Endometrial microvascular endothelial cells (primary cell): ENCODE data around the gene ACOX3. TPM values are rescaled to one million over a fixed set of nuclear protein-coding genes. Genes with fewer than 3 reads are reported as not detected.

ENCODE experiments used
- in situ Hi-C: cut with HindIII; loops from 2 replicates; pipeline ENCODE4 v1.10.0; 2017; ENCODE audit warnings: low sequenced_read_pairs, low pct_unique_long_range_greater_than_20kb; ENCODE audit errors: inconsistent ontology term
- total RNA-seq: library from RNA; depleted of rRNA; stranded (reverse); fragments of >200 nt; gene quantifications from one replicate; pipeline ENCODE4 v1.2.3, GENCODE V29; 2015; ENCODE audit errors: inconsistent ontology term

Gene ACOX3
- total RNA-seq, 1 donor from 2014 or later: 26.0 TPM

- in situ Hi-C loops: no loop called here
These were observed 106.6 kb downstream of the ACOX3 start for GRCh38 chr4:8333726-8334460.

DNA sequence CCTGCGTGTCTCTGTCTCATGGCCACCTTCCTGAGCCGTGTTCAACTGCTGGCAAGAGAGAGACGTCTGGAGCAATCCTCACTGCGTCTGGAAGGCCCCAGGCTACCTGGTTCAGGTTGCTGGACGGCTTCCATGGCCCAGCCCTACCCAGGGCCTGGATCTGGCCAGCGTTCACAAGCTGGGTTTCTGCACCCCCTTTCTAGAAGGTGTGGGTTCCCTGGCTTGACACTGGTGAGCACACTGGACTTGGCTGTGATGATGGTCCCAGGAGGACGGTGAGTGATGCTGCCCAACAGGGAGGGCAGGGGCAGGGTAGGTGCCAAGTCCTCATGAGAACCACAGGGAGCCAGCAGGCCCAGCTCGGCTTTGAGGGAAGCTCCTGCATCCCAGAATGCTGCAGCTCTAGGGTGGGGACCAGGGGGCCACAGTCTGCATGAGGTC, 107.6 kb downstream of the ACOX3 start:
- in situ Hi-C loops: no loop called here

DNA sequence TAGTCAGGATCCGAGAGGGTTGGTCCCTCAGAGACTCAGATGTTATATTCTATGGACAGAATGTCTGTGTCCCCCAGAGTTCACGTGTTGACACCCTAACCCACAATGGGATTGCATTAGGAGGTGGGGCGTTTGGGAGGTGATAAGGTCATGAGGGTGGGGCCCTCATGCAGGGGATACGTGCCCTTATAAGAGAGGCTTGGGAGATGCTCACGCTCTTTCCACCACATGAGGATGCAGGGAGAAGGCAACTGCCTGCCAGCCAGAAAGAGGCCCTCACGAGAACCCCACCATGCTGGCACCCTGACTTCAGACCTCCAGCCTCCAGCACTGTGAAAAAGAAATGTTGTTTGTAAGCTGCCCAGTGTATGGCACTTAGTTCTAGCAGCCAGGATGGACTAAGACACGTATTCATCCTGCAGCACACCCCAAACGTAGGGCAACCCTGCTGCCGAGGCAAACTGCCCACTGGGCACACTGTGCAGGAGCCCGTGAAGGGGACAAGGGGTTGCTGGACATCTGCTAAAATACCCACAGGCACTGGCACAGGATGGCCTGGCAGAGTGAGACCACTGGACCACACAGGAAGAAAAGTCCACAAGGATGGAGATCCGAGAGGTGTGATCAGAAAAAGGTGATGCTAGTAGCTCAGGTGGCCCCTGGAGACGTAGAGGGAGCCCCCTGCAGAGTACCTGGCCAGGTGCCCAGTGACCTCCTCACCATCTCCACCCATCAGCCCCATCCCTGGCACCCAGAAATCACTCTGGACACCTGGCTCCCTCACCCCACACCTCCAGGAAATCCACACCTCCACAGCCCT, 108.3 kb downstream of the ACOX3 start:
- in situ Hi-C loops: no loop called here

DNA sequence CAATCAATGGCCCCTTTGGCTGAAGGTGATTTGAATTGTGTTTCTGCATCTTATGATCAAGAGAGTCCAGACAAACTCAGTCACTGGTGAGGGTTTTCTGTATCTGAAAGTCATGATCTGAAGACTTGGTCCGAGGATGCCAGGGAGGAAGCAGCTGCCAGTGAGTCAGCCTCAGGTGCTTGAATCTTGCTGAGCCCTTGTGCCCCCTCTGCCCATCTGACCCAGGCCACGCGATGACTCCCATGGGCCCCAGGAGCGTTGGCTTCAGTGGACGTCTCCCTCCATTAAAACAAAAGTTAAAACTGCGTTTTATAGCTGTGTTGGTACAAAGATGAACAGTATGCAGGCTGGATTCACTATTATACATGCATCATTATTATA, 109.0 kb downstream of the ACOX3 start:
- in situ Hi-C loops: no loop called here

- in situ Hi-C loops: no loop called here
These were observed 109.5 kb downstream of the ACOX3 start for GRCh38 chr4:8330821-8331574.

DNA sequence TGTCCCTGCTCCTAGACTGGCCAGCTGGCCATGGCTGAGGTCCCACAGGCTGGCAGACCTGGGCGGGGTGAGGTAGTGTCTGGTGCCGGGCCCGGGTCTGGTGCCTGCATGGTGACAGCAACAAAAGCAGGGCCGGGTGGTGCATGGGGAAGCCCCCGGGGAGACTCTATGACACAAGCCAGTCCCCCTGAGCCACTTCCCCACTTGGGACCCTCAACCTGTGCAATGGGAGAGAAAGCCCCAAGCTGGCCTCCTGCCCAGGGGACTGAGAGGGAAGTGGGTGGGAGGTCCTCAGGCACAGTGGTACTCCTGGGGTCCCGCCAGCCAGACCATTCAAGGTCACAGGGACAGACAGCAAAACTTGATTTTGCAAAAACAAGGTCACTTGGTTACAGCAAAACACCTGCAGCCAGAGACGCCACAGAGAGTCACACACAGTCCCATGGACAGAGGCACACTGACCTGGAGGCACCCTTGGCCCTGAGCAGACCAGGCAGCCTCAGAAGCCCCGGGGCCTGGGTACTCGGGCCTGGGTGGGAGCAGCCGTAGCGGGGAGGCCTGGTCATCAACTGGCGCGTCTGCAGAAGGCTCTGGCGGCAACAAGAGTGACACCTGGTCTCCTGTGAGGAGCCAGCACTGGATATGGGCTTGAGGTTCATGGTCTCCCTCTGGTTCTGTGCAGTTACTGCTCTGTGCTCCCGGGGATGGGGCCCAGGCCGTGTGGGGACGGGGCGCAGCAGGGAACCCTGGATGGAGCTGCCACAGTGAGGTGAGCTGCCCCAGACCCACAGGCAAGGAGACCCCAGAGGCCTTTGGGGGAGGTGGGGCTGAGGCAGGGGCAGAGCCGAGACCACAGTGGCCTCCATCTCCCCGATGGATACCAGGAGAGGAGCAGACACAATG, 110.4 kb downstream of the ACOX3 start:
- in situ Hi-C loops: no loop called here

GRCh38 chr4:8329560-8329858, 111.0 kb downstream of the ACOX3 start:
- in situ Hi-C loops: no loop called here

- in situ Hi-C loops: no loop called here
These were observed 111.5 kb downstream of the ACOX3 start for GRCh38 chr4:8328866-8329559.

DNA sequence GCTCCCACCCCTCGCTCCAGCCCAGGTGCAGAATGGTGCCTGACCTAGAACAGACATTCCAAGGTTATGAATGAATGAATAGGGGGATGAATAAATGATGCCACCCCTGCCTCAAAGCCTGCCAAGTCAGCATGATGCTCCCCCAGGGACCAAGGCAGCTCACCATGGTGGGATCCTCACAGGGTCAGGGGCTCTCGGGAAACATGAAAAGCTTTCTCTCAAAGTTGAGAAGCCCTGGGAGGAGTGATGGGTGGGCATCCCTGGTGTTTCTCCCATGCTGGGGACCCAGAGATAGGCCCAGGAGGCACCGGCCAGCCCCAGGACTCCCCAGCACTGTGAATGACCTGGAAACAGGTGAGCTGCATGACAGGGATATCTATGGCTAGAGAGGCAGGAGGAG, 112.1 kb downstream of the ACOX3 start:
- in situ Hi-C loops: no loop called here

DNA sequence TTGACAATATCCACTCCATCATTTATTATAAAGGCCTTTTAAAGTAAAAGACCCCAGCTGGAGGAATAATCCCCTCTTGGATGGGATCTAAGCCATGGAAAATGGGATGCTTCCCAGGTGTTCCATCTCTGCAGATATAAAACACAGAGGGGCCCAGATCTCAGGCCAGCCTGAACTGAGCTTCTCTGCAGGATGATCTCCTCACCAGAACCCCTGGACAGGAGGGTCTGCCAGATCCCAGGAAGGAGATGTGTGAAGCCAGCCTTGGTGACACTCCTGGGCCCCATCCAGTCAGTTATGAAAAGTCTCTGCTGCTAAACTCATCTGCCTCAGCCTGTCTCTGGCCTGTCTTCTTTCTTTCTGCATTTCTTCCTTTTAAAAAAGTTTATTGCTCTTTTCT, 114.3 kb downstream of the ACOX3 start:
- in situ Hi-C loops: no loop called here

DNA sequence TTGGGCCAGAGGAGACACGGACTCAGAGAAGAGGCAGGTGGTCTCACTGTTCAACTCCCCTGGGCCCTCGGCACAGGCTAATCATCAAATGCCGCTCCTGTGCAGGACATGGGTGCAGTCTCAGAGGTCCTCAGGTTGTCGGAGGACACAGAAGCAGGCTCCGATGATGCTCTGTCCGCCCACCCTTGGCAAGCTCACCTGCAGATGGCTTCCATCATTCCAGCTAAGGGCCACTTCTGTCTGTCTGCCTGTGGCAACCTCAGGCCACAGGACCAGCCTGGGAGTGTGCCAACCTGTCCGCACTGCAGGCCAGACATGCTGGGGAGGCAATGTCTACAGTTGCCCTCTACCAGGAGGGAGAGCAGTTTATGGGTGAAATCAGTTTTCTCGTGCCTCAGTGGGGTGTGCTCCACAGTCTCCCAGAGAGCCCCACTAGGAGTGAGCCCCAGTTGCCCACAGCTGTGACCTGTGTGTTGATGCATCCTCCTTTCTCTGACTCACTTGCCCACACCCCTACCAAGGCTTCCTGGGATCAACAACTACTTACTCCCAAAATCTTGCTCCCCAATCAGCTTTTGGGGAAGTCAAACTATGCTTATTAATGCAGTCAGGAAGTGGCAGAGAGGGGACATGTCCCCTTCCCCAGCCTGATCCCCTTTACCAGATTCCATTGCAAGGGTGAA, 115.1 kb downstream of the ACOX3 start:
- in situ Hi-C loops: no loop called here

DNA sequence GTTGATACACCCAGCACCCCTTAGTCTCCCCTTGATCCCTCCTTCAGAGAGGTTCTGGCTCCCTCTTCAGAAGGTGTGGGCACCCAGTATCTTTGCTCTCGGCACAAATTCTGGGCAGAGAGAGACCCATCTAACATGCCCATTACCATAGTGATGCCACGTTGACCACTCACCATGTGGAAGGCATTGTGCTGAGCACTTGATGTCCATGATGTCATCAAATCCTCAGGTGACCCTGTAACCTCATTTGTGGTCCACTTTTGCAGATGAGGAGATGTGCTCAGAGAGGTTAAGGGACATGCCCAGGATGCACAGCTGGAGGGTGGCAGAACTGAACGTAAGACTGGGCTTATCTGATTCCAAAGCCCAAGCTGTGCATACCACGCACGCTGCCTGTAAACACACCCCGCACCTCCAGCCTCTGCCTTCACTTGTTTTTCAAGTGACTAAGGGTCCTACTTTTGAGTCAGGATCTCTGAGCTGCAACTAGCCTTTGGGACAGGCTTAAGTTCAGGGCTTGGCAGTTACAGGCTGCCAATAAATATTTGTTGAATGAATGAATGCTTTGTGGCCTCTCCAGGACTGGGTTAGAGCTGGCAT, 115.8 kb downstream of the ACOX3 start:
- in situ Hi-C loops: no loop called here

- in situ Hi-C loops: no loop called here
These were observed 116.5 kb downstream of the ACOX3 start for GRCh38 chr4:8323947-8324555.

- in situ Hi-C loops: no loop called here
These were observed 117.5 kb downstream of the ACOX3 start for GRCh38 chr4:8322794-8323704.

DNA sequence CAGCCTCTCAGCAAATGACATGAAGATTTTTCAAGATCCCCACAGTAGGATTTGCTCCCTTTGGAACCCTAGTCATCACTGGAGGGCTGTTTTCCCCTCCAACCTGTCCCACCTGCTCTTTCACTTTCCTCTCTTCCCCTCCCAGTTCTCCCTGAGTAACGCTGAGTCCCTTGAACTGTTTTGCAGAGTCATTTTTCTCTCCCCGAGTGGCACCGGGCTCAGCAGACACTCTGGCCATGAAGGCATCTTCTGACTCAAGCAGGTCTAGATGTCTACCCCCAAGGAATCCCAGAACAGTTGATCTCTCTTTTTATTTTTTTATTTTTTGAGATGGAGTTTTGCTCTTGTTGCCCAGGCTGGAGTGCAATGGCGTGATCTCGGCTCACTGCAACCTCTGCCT, 118.8 kb downstream of the ACOX3 start:
- in situ Hi-C loops: no loop called here

DNA sequence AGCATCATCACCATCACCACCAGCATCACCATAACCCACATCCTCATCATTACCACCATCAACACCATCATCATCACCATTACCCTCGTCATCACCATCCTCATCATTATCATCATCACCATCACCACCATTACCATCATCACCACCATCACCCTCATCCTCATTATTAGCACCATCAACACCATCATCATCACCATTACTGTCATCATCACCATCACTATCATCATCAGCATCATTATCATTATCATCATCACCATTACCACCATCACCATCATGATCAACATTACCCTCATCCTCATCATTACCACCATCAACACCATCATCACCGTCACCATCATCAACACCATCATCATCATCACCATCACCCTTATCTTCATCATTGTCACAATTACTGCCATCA, 119.3 kb downstream of the ACOX3 start:
- in situ Hi-C loops: no loop called here
